ENCODE results near the gene NDUFA12. TPM values are rescaled to one million over a fixed set of nuclear protein-coding genes. Genes with fewer than 3 reads are reported as not detected.

NDUFA12 gene
- total and polyA plus RNA-seq, 9 of the 15 experiments (the other 6 are each of a cell fraction or from before 2014, with no cell fraction given), result 115 to 986 (median 283) TPM

DNA sequence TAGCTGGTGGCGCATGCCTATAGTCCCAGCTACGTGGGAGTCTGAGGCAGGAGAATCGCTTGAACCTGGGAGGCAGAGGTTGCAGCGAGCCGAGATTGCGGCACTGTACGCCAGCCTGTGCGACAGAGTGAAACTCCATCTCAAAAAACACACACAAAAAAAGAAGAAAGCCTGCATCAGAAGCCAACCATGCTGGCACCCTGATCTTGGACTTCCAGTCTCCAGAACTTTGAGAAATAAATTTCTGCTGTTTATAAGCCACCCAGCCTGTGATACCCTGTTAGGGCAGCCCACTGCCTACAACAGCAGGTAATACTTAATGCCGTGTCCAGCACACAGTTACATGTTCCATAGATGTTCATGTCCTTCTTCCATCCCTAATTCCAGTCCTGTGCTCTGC lies 62.7 kb downstream of the NDUFA12 start:
- Histone ChIP-seq H3K9ac (ENCODE audit: insufficient read depth in 1 of 2, low read depth in 2 of 2, low read length in 2 of 2) (no peak overlapping the region), H3K79me2 (ENCODE audit: control insufficient read depth, insufficient read depth, low read length) (no peaks in the 10 kb centered on the region), H3K27ac (ENCODE audit: extremely low read depth, low read depth, low read length) (no peak overlapping the region), H3K9me3 (replicated peaks; ENCODE audit: control insufficient read depth, insufficient read depth, low read depth, low read length) (no peaks in the 10 kb centered on the region), H4K20me1 (replicated peaks; ENCODE audit: control insufficient read depth, insufficient read depth, low read length) (no peaks in the 10 kb centered on the region), H3K4me3 (no peak overlapping the region), H3K36me3 (ENCODE audit: control insufficient read depth, insufficient read depth, low read length) (no peaks in the 10 kb centered on the region), H3K4me2 (ENCODE audit: insufficient read depth, low read length) (no peak overlapping the region), H3K9me1 (ENCODE audit: control insufficient read depth, insufficient read depth, low read length) (no peaks in the 10 kb centered on the region), H3K27me3 (ENCODE audit: control insufficient read depth in 2 of 2, insufficient read depth in 2 of 2, low read length in 2 of 2) (peaks cover 4 to 6% of the 10 kb centered on the region in 2 experiments; a peak in 3 of 5 replicates), H2AFZ (ENCODE audit: low read depth, low read length) (no peak overlapping the region), H3K4me1 (replicated peaks in 1 of 2; ENCODE audit: control insufficient read depth in 2 of 2, insufficient read depth in 2 of 2, low read length in 2 of 2) (peaks cover 2 to 4% of the 10 kb centered on the region in 2 experiments; a peak in 3 of 5 replicates)
- BruUV-seq (replicated peaks), result no TSS peak
- DNase-seq (ENCODE audit: extremely low read depth in 1 of 4, low spot score in 3 of 4), result no peak
- no peak for TF ChIP-seq CEBPB (tag; IDR thresholded peaks at IDR 0.05)
- no peak for TF ChIP-seq RFX1 (IDR thresholded peaks at IDR 0.05)
- TF ChIP-seq, protein P1, sequence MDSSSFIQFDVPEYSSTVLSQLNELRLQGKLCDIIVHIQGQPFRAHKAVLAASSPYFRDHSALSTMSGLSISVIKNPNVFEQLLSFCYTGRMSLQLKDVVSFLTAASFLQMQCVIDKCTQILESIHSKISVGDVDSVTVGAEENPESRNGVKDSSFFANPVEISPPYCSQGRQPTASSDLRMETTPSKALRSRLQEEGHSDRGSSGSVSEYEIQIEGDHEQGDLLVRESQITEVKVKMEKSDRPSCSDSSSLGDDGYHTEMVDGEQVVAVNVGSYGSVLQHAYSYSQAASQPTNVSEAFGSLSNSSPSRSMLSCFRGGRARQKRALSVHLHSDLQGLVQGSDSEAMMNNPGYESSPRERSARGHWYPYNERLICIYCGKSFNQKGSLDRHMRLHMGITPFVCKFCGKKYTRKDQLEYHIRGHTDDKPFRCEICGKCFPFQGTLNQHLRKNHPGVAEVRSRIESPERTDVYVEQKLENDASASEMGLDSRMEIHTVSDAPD (CRISPR knock-in tag; IDR thresholded peaks at IDR 0.05), result no peak
- no peak for TF ChIP-seq GTF2F1 (IDR thresholded peaks at IDR 0.05; ENCODE audit: low read depth, low read length)
- no peak for TF ChIP-seq ZNF23 (CRISPR knock-in tag; IDR thresholded peaks at IDR 0.05)
- no peak for TF ChIP-seq SAFB (IDR thresholded peaks at IDR 0.05; ENCODE audit: borderline replicate concordance, low read depth, low read length)
- ChIA-PET POLR2A (interaction anchor here (0.8 kb wide), 1 partner anchor 310 kb away, joined by 4 read pairs; no protein-coding TSS in a partner anchor), CTCF (ENCODE audit: low intra/inter-chr PET ratio) (no interaction called here)
- FAIRE-seq, result no peak
- intact Hi-C loops (cut with micrococcal nuclease) (no loop called here), in situ Hi-C loops (cut with MboI) (no loop called here)
- no peak for ATAC-seq
- WGBS (ENCODE audit: insufficient coverage, low coverage, missing lambda C conversion rate), result 33% methylated on average over 9 of the region's 9 CpGs
